ENCODE data around the gene LRRC30. TPM values are rescaled to one million over a fixed set of nuclear protein-coding genes. Genes with fewer than 3 reads are reported as not detected.

Gene LRRC30
- total RNA-seq, 1 experiment from 2014 or later: not detected

GRCh38 chr18:7242926-7243325 is 12.0 kb downstream of the LRRC30 start (continued):
- TF ChIP-seq, protein P1, sequence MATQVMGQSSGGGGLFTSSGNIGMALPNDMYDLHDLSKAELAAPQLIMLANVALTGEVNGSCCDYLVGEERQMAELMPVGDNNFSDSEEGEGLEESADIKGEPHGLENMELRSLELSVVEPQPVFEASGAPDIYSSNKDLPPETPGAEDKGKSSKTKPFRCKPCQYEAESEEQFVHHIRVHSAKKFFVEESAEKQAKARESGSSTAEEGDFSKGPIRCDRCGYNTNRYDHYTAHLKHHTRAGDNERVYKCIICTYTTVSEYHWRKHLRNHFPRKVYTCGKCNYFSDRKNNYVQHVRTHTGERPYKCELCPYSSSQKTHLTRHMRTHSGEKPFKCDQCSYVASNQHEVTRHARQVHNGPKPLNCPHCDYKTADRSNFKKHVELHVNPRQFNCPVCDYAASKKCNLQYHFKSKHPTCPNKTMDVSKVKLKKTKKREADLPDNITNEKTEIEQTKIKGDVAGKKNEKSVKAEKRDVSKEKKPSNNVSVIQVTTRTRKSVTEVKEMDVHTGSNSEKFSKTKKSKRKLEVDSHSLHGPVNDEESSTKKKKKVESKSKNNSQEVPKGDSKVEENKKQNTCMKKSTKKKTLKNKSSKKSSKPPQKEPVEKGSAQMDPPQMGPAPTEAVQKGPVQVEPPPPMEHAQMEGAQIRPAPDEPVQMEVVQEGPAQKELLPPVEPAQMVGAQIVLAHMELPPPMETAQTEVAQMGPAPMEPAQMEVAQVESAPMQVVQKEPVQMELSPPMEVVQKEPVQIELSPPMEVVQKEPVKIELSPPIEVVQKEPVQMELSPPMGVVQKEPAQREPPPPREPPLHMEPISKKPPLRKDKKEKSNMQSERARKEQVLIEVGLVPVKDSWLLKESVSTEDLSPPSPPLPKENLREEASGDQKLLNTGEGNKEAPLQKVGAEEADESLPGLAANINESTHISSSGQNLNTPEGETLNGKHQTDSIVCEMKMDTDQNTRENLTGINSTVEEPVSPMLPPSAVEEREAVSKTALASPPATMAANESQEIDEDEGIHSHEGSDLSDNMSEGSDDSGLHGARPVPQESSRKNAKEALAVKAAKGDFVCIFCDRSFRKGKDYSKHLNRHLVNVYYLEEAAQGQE (IDR thresholded peaks at IDR 0.05; ENCODE audit: low read depth): no peak
- TF ChIP-seq FOSL1 (IDR thresholded peaks at IDR 0.05; ENCODE audit: low read depth) (no peak), ELF1 (IDR thresholded peaks at IDR 0.05; ENCODE audit: borderline replicate concordance, low read depth) (no peak), RAD21 (IDR thresholded peaks at IDR 0.05; ENCODE audit: low read depth) (no peak), CBX3 (IDR thresholded peaks at IDR 0.05; ENCODE audit: low read depth) (no peak), MAX (IDR thresholded peaks at IDR 0.05) (no peak), YY1 (IDR thresholded peaks at IDR 0.05; ENCODE audit: extremely low read depth, insufficient replicate concordance, low read depth, low read length) (no peak), EGR1 (IDR thresholded peaks at IDR 0.05; ENCODE audit: low read depth) (no peak), ZFX (IDR thresholded peaks at IDR 0.05) (no peak)

DNA sequence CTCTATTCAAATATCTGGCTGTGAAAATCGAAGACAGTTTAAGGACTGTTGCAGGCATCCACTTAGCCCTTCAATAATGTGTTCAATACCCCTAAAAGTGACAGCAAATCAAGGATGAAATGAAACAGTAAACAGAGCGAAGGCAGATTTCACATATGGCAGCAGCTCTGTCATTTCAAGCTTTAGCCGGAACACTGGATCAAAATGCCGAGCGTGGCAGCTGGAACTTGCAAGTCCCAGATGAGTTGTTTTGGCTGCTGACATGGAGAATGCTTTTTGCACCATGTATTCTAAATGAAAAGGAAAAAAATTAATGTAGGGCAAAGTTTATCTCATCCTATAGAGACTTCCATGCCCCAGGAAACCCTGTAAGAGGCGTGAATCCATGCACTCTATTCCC is 18.0 kb downstream of the LRRC30 start:
- ChIA-PET CTCF (no interaction called here), RAD21 (ENCODE audit: low non-redundant PET in 1 of 2, low total read pairs in 2 of 2, uncharacterized antibody in 2 of 2, unreplicated experiment in 2 of 2) (no interaction called here), POLR2A (no interaction called here)
- no peak overlapping the region for H3K4me3 ChIP-seq (replicated peaks in 1 of 2; ENCODE audit: low read depth in 1 of 2, low read length in 2 of 2)
- H3K9me2 ChIP-seq (ENCODE audit: insufficient read depth): no peaks in the 10 kb centered on the region
- no peak overlapping the region for H3K9ac ChIP-seq (ENCODE audit: low read length)
- no peaks in the 10 kb centered on the region for H4K20me1 ChIP-seq (ENCODE audit: insufficient read depth)
- no peaks in the 10 kb centered on the region for H3K36me3 ChIP-seq (ENCODE audit: control insufficient read depth in 1 of 2, insufficient read depth in 2 of 2, low read length in 2 of 2)
- no peak overlapping the region for H3K27ac ChIP-seq (ENCODE audit: low read depth, low read length)
- H3K9me3 ChIP-seq (ENCODE audit: control insufficient read depth in 1 of 2, insufficient read depth in 1 of 2, low read depth in 1 of 2, low read length in 2 of 2): peaks cover 0 to 9% of the 10 kb centered on the region in 2 experiments; a peak in 1 of 4 replicates
- no peak overlapping the region for H2AFZ ChIP-seq (ENCODE audit: low read depth, low read length, poor library complexity, severe bottlenecking)
- no peak for DNase-seq (ENCODE audit: low read depth, low spot score)
- no peak for TF ChIP-seq ZNF274 (IDR thresholded peaks at IDR 0.05; ENCODE audit: low read depth, low read length)
- no peak for TF ChIP-seq CTCF (IDR thresholded peaks at IDR 0.05 in 2 of 3, conservative IDR thresholded peaks at IDR 0.05 in 1 of 3; ENCODE audit: borderline replicate concordance in 1 of 3, insufficient read depth in 1 of 3, low read depth in 2 of 3, low read length in 2 of 3)
- TF ChIP-seq SIN3A (IDR thresholded peaks at IDR 0.05; ENCODE audit: low read depth): no peak
- no peak for TF ChIP-seq ELF1 (IDR thresholded peaks at IDR 0.05; ENCODE audit: borderline replicate concordance, low read depth)
- intact Hi-C loops (cut with micrococcal nuclease): no loop called here
- no TSS peak for BruUV-seq (replicated peaks)
- ATAC-seq: no peak
- H3K4me1 ChIP-seq (ENCODE audit: control insufficient read depth in 1 of 2, insufficient read depth in 2 of 2, low read length in 2 of 2): no peaks in the 10 kb centered on the region
- H3K27me3 ChIP-seq (ENCODE audit: insufficient read depth, low read length): no peaks in the 10 kb centered on the region
- H3K4me2 ChIP-seq (ENCODE audit: low read length): no peak overlapping the region
- no peaks in the 10 kb centered on the region for H3K79me2 ChIP-seq (ENCODE audit: insufficient read depth, low read length)

Measured in HCT116 (cell line).